GM18520 (cell line): ENCODE measurements around the gene ADAMTS1.

ENCODE experiments used
- ATAC-seq: cut with Tn5 transposase; IDR thresholded peaks from one replicate; pipeline ENCODE4 v1.9.1; 2021; ENCODE audit not compliant: unreplicated experiment

ADAMTS1 gene

DNA sequence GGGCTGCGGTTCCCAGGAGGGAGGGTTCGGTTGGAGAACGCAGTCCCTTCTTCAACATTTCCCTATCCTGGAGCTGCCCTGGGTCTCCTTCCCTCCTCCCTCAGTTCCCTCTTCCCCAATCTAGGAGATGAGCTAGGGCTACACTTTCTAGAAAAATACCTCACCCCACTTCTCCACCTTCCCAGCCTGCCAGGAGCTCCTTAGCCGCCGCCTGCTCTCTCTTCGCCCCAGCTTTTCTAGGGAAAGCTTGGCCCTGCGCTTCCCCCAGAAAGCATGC lies 488 bp upstream of the ADAMTS1 start:
- ATAC-seq: no peak

DNA sequence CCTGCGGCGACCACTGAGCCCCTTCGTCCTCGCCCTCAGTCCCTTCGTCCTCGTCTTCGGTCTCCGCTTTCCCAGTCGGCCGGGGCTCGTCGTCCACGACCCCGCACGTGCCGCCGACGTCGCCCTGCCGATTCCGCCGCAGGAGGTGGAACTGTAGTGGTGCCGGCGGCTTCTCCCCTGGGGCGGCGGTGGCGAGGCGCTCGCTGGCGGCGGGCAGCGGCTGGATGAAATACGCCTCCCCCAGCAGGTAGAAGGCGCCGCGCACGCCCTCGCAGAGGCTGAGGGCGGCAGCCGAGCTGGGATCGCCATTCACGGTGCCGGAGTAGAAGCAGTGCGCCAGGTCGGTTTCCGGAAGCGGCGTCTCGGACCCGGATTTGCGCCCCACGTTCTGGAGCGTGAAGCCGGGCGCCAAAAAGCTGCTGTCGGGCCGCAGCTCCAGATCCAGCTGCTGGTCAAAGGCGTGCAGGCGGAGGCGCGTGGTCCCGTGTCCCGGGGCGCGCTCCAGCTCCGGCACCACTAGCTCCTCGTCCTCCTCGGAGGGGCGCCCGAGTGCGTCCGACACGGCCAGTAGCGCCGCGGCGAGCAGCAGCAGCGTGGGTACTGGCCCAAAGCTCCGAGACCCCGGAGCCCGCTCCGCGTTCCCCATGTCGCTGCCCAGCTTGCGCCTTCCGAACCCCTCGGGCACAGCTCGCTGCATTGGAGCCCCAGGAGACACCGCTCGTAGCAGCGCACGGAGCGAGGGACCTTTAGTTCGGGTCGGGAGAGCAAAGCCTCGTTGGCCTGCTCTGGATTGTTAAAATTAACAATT lies 747 bp downstream of the ADAMTS1 start:
- no peak for ATAC-seq

- ATAC-seq: no peak
Observed at GRCh38 chr21:26843933-26844257, 1.3 kb downstream of the ADAMTS1 start.

GRCh38 chr21:26842974-26843932 lies 2.0 kb downstream of the ADAMTS1 start:
- no peak for ATAC-seq

DNA sequence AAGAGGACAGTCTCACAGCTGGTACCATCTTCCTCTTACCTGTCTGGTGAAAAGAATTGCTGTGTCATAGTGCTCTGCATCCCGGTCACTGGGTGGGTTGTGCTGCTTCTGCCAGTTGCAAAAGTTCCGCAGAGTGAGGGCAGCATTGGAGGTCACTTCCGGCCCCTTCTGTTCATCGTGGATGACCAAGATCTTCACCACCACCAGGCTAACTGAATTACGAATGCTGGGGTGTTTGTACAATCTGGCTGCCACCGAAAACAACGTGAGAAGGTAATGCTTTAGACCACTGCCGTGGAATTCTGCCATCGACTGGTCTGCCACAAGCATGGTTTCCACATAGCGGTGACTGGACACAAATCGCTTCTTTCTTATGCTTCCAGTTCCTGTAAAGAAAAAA lies 2.9 kb downstream of the ADAMTS1 start:
- ATAC-seq: no peak

- no peak for ATAC-seq
Observed at GRCh38 chr21:26840912-26841311, 4.3 kb downstream of the ADAMTS1 start.

DNA sequence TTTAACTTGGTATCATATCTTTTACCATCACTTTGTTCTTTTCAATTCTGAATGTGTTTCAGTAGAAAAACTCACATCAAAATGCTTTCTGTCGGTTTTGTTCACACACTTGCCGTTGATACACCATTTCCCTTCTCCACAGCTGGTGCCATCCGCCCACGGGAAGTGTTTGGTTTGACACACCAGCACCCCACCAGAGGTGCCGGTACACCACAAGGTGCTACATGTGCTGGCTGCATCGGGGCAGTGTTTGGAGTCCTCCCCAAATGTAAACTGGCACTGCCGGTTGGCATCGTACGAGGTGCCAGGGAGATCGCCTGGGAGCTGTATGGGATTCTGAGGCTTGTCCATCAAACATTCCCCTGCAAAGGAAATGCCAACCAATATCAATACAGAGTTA lies 5.0 kb downstream of the ADAMTS1 start:
- no peak for ATAC-seq

- ATAC-seq: no peak
Observed at GRCh38 chr21:26837539-26837938, 7.7 kb downstream of the ADAMTS1 start.

DNA sequence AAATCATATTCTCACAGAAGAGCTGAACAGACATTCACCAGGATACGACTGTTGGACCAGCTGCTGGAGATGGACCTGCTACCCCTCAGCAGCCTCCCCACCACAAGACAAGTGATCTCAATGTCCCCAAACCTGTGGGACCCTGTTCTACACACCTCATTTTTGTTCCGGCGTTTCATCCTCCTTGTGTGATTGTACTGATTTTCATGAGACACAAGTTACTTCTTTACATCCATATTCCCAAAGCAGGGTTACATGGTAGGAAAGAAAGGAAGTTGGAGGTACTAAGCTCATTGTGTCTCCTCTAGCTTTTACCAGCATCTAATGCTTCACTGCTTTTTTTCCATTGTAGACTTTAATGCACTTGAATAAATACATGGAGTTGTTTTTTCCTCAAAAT lies 8.7 kb downstream of the ADAMTS1 start:
- ATAC-seq: no peak

DNA sequence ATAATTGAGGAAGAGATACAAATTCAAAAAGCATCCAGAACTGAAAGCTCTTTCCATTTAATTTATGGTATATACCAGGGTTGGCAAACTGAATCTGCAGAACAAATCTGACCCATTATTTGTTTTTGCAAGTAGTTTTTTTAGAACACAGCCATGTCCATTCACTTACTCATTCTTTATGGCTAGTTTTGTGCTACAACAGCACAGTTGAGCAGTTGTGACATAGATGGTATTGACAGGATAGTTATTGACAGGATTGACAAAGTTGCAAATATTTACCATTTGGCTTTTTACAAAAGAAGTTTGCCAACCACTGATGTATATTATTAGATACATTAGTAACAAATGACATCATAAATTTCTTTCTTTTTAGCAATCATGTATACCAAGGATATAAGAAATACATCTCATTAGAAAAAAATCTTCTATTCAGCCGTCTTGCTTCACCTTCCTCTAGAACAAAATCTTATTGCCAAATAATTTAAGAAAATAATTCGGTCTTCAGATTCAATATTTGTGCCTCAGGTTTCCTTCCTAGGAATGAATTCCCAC lies 9.4 kb downstream of the ADAMTS1 start:
- ATAC-seq: no peak

- no peak for ATAC-seq
Observed at GRCh38 chr21:26835027-26835713, 10.0 kb downstream of the ADAMTS1 start.

- ATAC-seq: no peak
Observed at GRCh38 chr21:26834181-26834905, 10.9 kb downstream of the ADAMTS1 start.

- no peak for ATAC-seq
Observed at GRCh38 chr21:26833460-26833939, 11.7 kb downstream of the ADAMTS1 start.

- no peak for ATAC-seq
Observed at GRCh38 chr21:26833011-26833410, 12.2 kb downstream of the ADAMTS1 start.

DNA sequence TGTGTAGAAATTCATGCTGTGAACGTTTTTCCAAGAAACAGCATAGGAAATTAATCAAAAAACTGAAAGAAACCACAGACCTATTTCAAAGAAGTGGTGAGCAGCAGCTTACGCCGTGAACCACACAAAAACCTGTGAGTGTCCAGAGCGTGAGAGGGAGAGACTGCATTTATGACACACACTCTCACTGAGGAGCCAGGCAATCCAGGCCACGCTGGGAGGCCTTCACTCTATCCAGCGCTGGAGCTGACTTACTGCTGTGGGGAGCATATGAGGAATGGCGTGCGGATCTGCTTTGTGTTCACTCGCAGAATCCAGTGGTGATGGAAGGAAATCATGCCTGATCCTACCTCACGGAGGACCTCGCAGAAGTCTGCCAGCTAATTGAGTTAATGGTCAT lies 12.7 kb downstream of the ADAMTS1 start:
- no peak for ATAC-seq

GRCh38 chr21:26826801-26827200 lies 18.4 kb downstream of the ADAMTS1 start:
- no peak for ATAC-seq

DNA sequence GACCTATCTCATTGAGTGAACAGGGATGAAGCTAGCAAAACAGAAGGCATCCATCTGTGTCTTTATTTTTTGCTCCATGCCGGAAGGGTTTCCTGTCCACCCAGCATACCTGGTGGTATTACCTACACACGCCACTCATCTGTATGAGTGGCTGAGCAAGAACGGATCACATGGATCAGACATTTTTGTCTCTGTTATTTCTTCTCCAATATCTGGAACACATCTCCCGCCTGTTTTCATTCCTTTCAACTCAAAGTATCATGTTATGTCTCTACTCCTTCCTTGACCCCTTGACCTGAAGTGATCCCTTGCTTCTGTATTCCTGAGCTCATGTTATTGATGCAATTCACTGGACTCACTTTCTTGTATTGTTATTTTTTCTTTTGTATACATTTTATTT lies 24.7 kb downstream of the ADAMTS1 start:
- no peak for ATAC-seq

- no peak for ATAC-seq
Observed at GRCh38 chr21:26819740-26820324, 25.4 kb downstream of the ADAMTS1 start.

GRCh38 chr21:26818906-26819305 lies 26.3 kb downstream of the ADAMTS1 start:
- ATAC-seq: no peak

GRCh38 chr21:26815197-26815596 lies 30.0 kb downstream of the ADAMTS1 start:
- no peak for ATAC-seq
